GM10847 (cell line): ENCODE data around the gene STAT5B.

Experiments used
- POLR2A ChIP-seq: IDR thresholded peaks from 2 replicates; pipeline ENCODE4 v1.6.1; 2011; ENCODE audit not compliant: insufficient read length; ENCODE audit errors: extremely low read depth

The STAT5B gene

GRCh38 chr17:42227849-42228700, 48.1 kb downstream of the STAT5B start:
- no peak for TF ChIP-seq POLR2A

- TF ChIP-seq POLR2A, result no peak
These were observed 50.5 kb downstream of the STAT5B start for GRCh38 chr17:42225646-42226045.

DNA sequence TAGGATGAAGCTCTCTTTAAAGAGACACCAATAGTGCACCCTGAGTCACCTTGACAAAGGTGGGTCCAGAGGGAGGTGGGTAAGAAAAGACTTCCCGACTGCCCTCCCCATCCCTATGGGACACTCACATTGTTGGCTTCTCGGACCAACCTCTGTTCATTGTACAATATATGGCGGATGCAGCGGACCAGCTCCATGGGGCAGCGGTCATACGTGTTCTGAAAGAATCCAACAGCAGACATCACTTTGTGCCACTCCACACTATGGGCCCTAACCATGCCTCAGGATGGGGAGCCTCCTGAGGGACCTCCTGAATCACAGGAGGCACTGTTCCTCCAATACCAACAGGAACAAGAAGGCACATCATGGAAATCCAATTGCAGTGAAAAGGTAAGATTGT, 51.5 kb downstream of the STAT5B start:
- TF ChIP-seq POLR2A, result no peak

DNA sequence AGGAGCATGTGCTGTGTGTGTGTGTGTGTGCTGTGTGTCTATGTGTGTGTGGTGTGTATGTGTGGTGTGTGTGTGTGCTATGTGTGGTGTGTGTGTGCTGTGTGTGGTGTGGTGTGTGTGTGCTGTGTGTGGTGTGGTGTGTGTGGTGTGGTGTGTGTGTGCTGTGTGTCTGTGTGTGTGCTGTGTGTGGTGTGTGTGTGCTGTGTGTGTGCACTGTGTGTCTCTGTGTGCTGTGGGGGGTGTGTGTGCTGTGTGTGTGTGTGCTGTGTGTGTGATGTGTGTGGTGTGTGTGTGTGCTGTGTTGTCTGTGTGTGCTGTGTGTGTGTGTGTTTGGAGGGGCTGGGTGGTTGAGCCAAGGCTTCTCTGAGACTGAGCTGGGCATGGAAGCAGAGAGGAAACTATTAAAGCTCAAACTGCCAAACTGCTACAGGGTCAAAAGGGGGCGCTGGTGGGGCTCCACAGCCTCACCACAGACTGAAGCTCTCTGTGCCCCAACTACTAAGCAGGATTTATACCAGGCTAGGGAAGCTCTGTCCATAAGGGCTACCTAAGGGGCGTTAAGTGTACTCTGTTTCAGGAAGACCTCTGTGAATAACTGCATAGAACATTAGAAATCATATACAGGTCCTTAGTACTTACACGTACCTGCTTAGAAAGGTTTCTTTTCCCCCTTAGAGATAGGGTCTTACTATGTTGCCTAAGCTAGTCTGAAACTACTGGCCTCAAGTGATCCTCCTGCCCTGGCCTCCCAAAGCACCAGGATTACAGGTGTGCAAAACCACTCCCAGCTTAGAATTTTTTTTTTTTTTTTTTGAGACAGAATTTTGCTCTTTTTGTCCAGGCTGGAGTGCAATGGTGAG, 54.1 kb downstream of the STAT5B start:
- TF ChIP-seq POLR2A, result no peak

DNA sequence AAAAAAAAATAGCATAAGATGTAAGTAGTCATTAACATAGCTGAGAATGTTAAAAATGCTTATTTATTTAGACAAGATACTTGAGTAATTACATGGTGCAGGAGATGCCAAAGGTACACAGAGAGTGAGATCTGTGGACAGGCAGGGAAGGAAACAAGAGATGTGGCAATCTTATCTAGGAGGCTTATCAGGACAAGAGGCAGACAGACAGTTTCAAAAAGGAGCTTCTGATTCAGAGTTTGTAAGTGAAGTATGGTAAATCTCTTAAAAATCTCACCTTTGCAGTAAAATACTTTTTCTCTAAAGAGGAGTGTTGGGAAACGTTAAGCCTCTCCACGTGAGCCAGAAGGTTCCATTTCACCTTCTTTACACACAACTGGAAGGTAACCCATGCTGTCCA, 62.0 kb downstream of the STAT5B start:
- no peak for TF ChIP-seq POLR2A

GRCh38 chr17:42212382-42212781, 63.8 kb downstream of the STAT5B start:
- TF ChIP-seq POLR2A, result no peak

DNA sequence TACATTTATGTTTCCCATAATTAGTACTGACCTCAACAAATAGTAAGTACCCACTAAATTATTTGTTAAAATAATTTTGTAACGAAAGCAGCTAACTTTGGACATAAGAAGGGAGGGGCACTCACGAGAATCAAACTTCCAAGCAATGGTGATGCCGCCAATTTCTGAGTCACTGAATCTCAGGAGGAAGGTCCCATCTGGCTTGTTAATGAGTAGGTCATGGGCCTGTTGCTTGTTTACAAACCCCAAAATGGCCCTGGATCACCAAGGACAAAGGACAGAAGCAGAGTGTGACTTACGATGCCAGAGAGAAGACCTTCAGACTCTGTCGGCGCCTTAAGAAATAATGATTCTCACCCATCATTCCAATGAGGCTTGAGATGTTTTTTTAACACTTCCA, 66.1 kb downstream of the STAT5B start:
- no peak for TF ChIP-seq POLR2A

GRCh38 chr17:42203354-42203753, 72.8 kb downstream of the STAT5B start:
- no peak for TF ChIP-seq POLR2A

GRCh38 chr17:42202696-42203095, 73.5 kb downstream of the STAT5B start:
- TF ChIP-seq POLR2A, result no peak

GRCh38 chr17:42202159-42202558, 74.0 kb downstream of the STAT5B start:
- no peak for TF ChIP-seq POLR2A

DNA sequence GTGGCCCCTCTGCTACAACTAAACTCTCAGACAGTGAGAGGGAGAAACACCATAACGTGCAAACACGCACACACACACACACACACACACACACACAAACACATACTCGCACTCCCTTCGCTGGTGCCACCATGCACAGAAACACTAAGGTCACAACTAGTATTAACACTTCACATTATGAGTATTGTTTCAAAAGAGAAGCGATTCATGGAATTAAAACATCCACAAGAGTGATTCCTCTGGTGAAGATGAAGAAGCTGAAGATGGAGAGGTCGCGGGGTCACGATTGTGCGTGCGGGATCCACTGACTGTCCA, 74.8 kb downstream of the STAT5B start:
- no peak for TF ChIP-seq POLR2A

- no peak for TF ChIP-seq POLR2A
These were observed 75.3 kb downstream of the STAT5B start for GRCh38 chr17:42200706-42201457.

GRCh38 chr17:42199416-42200011, 76.7 kb downstream of the STAT5B start:
- TF ChIP-seq POLR2A, result no peak

DNA sequence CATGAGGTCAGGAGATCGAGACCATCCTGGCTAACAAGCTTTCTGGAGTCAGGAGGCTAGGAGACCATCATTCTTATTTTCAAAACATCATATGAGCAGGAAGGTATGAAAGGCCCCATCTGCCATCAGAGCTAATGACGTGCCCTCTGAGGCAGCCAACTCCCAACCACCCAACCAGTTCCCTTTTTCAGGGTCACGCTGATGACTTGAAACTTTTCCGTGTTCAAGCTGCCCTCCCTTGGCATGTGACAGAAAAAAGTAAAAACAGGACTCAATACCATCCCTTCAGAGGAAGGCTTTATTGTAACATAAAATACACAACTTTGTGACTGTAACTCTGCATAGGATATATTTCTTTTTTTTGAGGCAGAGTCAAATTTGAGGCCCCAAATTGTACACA, 77.3 kb downstream of the STAT5B start:
- no peak for TF ChIP-seq POLR2A

- no peak for TF ChIP-seq POLR2A
These were observed 78.5 kb downstream of the STAT5B start for GRCh38 chr17:42197564-42198156.
